Measurements from ENCODE around the gene CCDC97.

CCDC97 gene

GRCh38 chr19:41263850-41264580, 46.0 kb upstream of the CCDC97 start, which contains the start of gene HNRNPUL1 (continued):
- TF ChIP-seq PRDM4 (tag by site-specific recombination; IDR thresholded peaks at IDR 0.05): peak; percentile 63
- peak; percentile 92; the same call in 1 of the 2 replicates for TF ChIP-seq ZNF391 (tag by site-specific recombination; IDR thresholded peaks at IDR 0.05; ENCODE audit: borderline replicate concordance, low read depth)
- TF ChIP-seq INSM2 (tag by site-specific recombination; IDR thresholded peaks at IDR 0.05): peak; percentile 69
- TF ChIP-seq GLIS1 (tag by site-specific recombination; IDR thresholded peaks at IDR 0.05): peak; percentile 88
- peak; percentile 77; the same call in 1 of the 2 replicates for TF ChIP-seq ZNF394 (tag by site-specific recombination; IDR thresholded peaks at IDR 0.05; ENCODE audit: borderline replicate concordance)
- TF ChIP-seq ELK4 (IDR thresholded peaks at IDR 0.05; ENCODE audit: borderline replicate concordance, low read depth, low read length): 0 out of 2 replicates have a peak, but pooled peaks have one; percentile 54
- no peak for TF ChIP-seq ZNF600 (tag by site-specific recombination; IDR thresholded peaks at IDR 0.05)

GRCh38 chr19:41264581-41265394, 45.2 kb upstream of the CCDC97 start:
- Histone ChIP-seq H3K27ac (ENCODE audit: extremely low read depth, low read depth, low read length) (peak overlapping the region; percentile 100), H3K9me3 (ENCODE audit: control insufficient read depth, insufficient read depth, low read depth, low read length) (no peaks in the 10 kb centered on the region), H3K4me3 (ENCODE audit: low read depth, low read length) (peak overlapping the region; percentile 85), H3K4me1 (ENCODE audit: control insufficient read depth, insufficient read depth, low read length) (peaks cover 14% of the 10 kb centered on the region), H3K36me3 (ENCODE audit: control insufficient read depth in 2 of 2, insufficient read depth in 1 of 2, low read length in 2 of 2) (peaks cover 35 to 37% of the 10 kb centered on the region in 2 experiments)
- CTCF ChIA-PET: interaction anchor here (0.5 to 8.4 kb wide), 9 partner anchors 15 to 377 kb away, joined by 3 to 184 read pairs (median 3); no protein-coding TSS in a partner anchor
- POLR2A ChIA-PET: interaction anchor here (0.6 to 3.5 kb wide), 35 partner anchors 10 to 978 kb away, joined by 3 to 64 read pairs (median 5); partner anchors contain the start of genes AXL, B9D2, CCDC97 and COQ8B
- TF ChIP-seq GLIS1 (tag by site-specific recombination; IDR thresholded peaks at IDR 0.05) (no peak; the same call in 1 of the 2 replicates), KLF8 (tag by site-specific recombination; IDR thresholded peaks at IDR 0.05) (peak; percentile 26; the same call in 1 of the 2 replicates), ZBTB48 (tag by site-specific recombination; IDR thresholded peaks at IDR 0.05) (peak; percentile 94), ZNF274 (IDR thresholded peaks at IDR 0.05; ENCODE audit: low read length) (no peak), ZNF274 (tag by site-specific recombination; IDR thresholded peaks at IDR 0.05; ENCODE audit: borderline replicate concordance) (no peak), ZNF549 (tag by site-specific recombination; IDR thresholded peaks at IDR 0.05) (no peak), ZNF114 (tag by site-specific recombination; IDR thresholded peaks at IDR 0.05) (no peak), ZNF121 (tag by site-specific recombination; IDR thresholded peaks at IDR 0.05) (0 out of 2 replicates have a peak, but pooled peaks have one; percentile 53), ZNF133 (tag by site-specific recombination; IDR thresholded peaks at IDR 0.05) (0 out of 2 replicates have a peak, but pooled peaks have one; percentile 40), ZNF561 (tag by site-specific recombination; IDR thresholded peaks at IDR 0.05; ENCODE audit: borderline replicate concordance) (no peak), ZNF202 (tag by site-specific recombination; IDR thresholded peaks at IDR 0.05; ENCODE audit: borderline replicate concordance) (no peak), ZBTB17 (tag by site-specific recombination; IDR thresholded peaks at IDR 0.05) (no peak), GLIS2 (tag by site-specific recombination; IDR thresholded peaks at IDR 0.05) (peak; percentile 79), ZNF354C (tag by site-specific recombination; IDR thresholded peaks at IDR 0.05; ENCODE audit: borderline replicate concordance, low read depth) (no peak), ZNF404 (tag by site-specific recombination; IDR thresholded peaks at IDR 0.05) (no peak), ZNF148 (tag by site-specific recombination; IDR thresholded peaks at IDR 0.05; ENCODE audit: borderline replicate concordance) (no peak)
